Cardiac muscle cell (in vitro differentiated cells and primary cell): ENCODE data around the gene ABHD17C. TPM values are rescaled to one million over a fixed set of nuclear protein-coding genes. Genes with fewer than 3 reads are reported as not detected.
A peak's percentile ranks its signal among the peaks of the same experiment; 100 is the strongest.

Source experiments
- DNase-seq, 2 donors: peaks; one replicate each; pipeline versions ENCODE4 v3.0.0 to v3.0.0-alpha.2; 2010 to 2017; ENCODE audit warnings: low read depth in 1 of 2, low spot score in 1 of 2
- H3K27ac ChIP-seq: fragments of 200-600 bp; sonication (generic); 2 replicates; pipeline ENCODE4 v1.5.1; 2016
- H3K27me3 ChIP-seq: fragments of 200-600 bp; sonication (generic); 2 replicates; pipeline ENCODE4 v1.6.0; 2016; ENCODE audit warnings: control low read depth
- H3K36me3 ChIP-seq: fragments of 200-600 bp; sonication (generic); 2 replicates; pipeline ENCODE4 v1.5.1; 2016; ENCODE audit warnings: control low read depth
- H3K4me1 ChIP-seq: fragments of 200-600 bp; sonication (generic); 2 replicates; pipeline ENCODE4 v1.8.1; 2017; ENCODE audit warnings: low read depth, mild to moderate bottlenecking, mixed run types
- H3K4me3 ChIP-seq: fragments of 200-600 bp; sonication (generic); 2 replicates; pipeline ENCODE4 v1.5.1; 2016; ENCODE audit warnings: mild to moderate bottlenecking
- H3K9me3 ChIP-seq: fragments of 200-600 bp; sonication (generic); 2 replicates; pipeline ENCODE4 v1.5.1; 2017; ENCODE audit warnings: low read depth, mild to moderate bottlenecking, control low read depth
- CTCF ChIP-seq: IDR thresholded peaks from 2 replicates; pipeline ENCODE4 v1.5.1; 2012; ENCODE audit warnings: low read depth, mild to moderate bottlenecking, low read length
- polyA plus RNA-seq: library from polyadenylated mRNA; unstranded; fragments of >200 nt; fragmentation: Nextera tagmentation; extraction: Ambion mirVana; gene quantifications from 2 replicates; pipeline ENCODE4 v1.2.1, GENCODE V29; 2016
- total RNA-seq: library from RNA; depleted of rRNA; stranded (reverse); fragments of >200 nt; gene quantifications from 2 replicates; pipeline ENCODE4 v1.2.3, GENCODE V29; 2016

ABHD17C gene
- total and polyA plus RNA-seq, 2 experiments from 2014 or later = 1.7 to 6.0 TPM

GRCh38 chr15:80732818-80733217 lies 37.7 kb downstream of the ABHD17C start:
- Histone ChIP-seq H3K36me3 (no peaks in the 10 kb centered on the region), H3K4me3 (no peak overlapping the region), H3K27ac (no peak overlapping the region), H3K27me3 (no peaks in the 10 kb centered on the region), H3K4me1 (peaks cover 9% of the 10 kb centered on the region), H3K9me3 (no peaks in the 10 kb centered on the region)
- DNase-seq = peak in 1 of 2 donors; percentile 18
- no peak for TF ChIP-seq CTCF

- TF ChIP-seq CTCF = no peak
- Histone ChIP-seq H3K4me1 (peaks cover 9% of the 10 kb centered on the region), H3K4me3 (no peak overlapping the region), H3K36me3 (no peaks in the 10 kb centered on the region), H3K27me3 (no peaks in the 10 kb centered on the region), H3K9me3 (no peaks in the 10 kb centered on the region), H3K27ac (no peak overlapping the region)
- no peak for DNase-seq
Observed at GRCh38 chr15:80733460-80733859, 38.4 kb downstream of the ABHD17C start.

- no peaks in the 10 kb centered on the region for H3K36me3 ChIP-seq
- no peak overlapping the region for H3K27ac ChIP-seq
- no peaks in the 10 kb centered on the region for H3K9me3 ChIP-seq
- DNase-seq = no peak
- H3K27me3 ChIP-seq = no peaks in the 10 kb centered on the region
- no peak overlapping the region for H3K4me3 ChIP-seq
- peaks cover 9% of the 10 kb centered on the region for H3K4me1 ChIP-seq
- TF ChIP-seq CTCF = no peak
Observed at GRCh38 chr15:80735344-80735743, 40.2 kb downstream of the ABHD17C start.

GRCh38 chr15:80736560-80736959 lies 41.5 kb downstream of the ABHD17C start:
- no peak overlapping the region for H3K4me3 ChIP-seq
- H3K9me3 ChIP-seq = no peaks in the 10 kb centered on the region
- TF ChIP-seq CTCF = no peak
- no peaks in the 10 kb centered on the region for H3K36me3 ChIP-seq
- peaks cover 9% of the 10 kb centered on the region for H3K4me1 ChIP-seq
- H3K27ac ChIP-seq = no peak overlapping the region
- H3K27me3 ChIP-seq = no peaks in the 10 kb centered on the region
- peak in 1 of 2 donors; percentile 34 for DNase-seq

- Histone ChIP-seq H3K36me3 (no peaks in the 10 kb centered on the region), H3K27ac (no peak overlapping the region), H3K27me3 (no peaks in the 10 kb centered on the region), H3K9me3 (no peaks in the 10 kb centered on the region), H3K4me3 (no peak overlapping the region), H3K4me1 (no peaks in the 10 kb centered on the region)
- TF ChIP-seq CTCF = no peak
- DNase-seq = no peak
Observed at GRCh38 chr15:80739919-80740318, 44.8 kb downstream of the ABHD17C start.

GRCh38 chr15:80742081-80742480 lies 47.0 kb downstream of the ABHD17C start:
- H3K4me1 ChIP-seq = no peaks in the 10 kb centered on the region
- TF ChIP-seq CTCF = no peak
- no peak overlapping the region for H3K4me3 ChIP-seq
- H3K9me3 ChIP-seq = no peaks in the 10 kb centered on the region
- no peaks in the 10 kb centered on the region for H3K36me3 ChIP-seq
- no peak overlapping the region for H3K27ac ChIP-seq
- no peaks in the 10 kb centered on the region for H3K27me3 ChIP-seq
- no peak for DNase-seq
